Measurements from ENCODE around the gene TRIM34. TPM values are rescaled to one million over a fixed set of nuclear protein-coding genes. Genes with fewer than 3 reads are reported as not detected.

Gene TRIM34
- total and polyA plus RNA-seq, 10 of the 15 experiments (the other 5 are each of a cell fraction or from before 2014, with no cell fraction given): 16.7 to 51.4 (median 21.5) TPM

GRCh38 chr11:5631969-5632635 lies 7.3 kb downstream of the TRIM34 start (continued):
- TF ChIP-seq ETV6 (conservative IDR thresholded peaks at IDR 0.05 in 1 of 2, IDR thresholded peaks at IDR 0.05 in 1 of 2; ENCODE audit: borderline replicate concordance in 1 of 2, low read depth in 1 of 2) (no peak), TCF7 (IDR thresholded peaks at IDR 0.05; ENCODE audit: borderline replicate concordance) (peak; percentile 73), SRF (IDR thresholded peaks at IDR 0.05; ENCODE audit: low read depth in 2 of 2, low read length in 2 of 2) (no peak), EP300 (IDR thresholded peaks at IDR 0.05; ENCODE audit: borderline replicate concordance in 1 of 2, control insufficient read depth in 1 of 2, low read depth in 2 of 2, low read length in 2 of 2) (peak; percentile 56 to 85), TCF12 (IDR thresholded peaks at IDR 0.05; ENCODE audit: low read depth, low read length) (peak; percentile 67), CBX5 (IDR thresholded peaks at IDR 0.05; ENCODE audit: low read depth) (peak; percentile 86; the same call in 1 of the 2 replicates), HSF1 (IDR thresholded peaks at IDR 0.05; ENCODE audit: low read depth, low read length) (no peak), MTA3 (IDR thresholded peaks at IDR 0.05; ENCODE audit: borderline replicate concordance, low read length) (peak; percentile 46; the same call in 1 of the 2 replicates), ZBTB40 (IDR thresholded peaks at IDR 0.05; ENCODE audit: borderline replicate concordance) (no peak; the same call in 1 of the 2 replicates), POU2F2 (IDR thresholded peaks at IDR 0.05; ENCODE audit: borderline replicate concordance, low read depth, low read length) (peak; percentile 87; the same call in 2 of the 3 replicates), NFIC (IDR thresholded peaks at IDR 0.05; ENCODE audit: low read depth, low read length) (peak; percentile 56; the same call in 1 of the 2 replicates), POLR2A (IDR thresholded peaks at IDR 0.05; ENCODE audit: low read depth, low read length) (peak; percentile 67), MXI1 (IDR thresholded peaks at IDR 0.05; ENCODE audit: low read depth, low read length) (peak; percentile 58; the same call in 1 of the 2 replicates), MTA2 (IDR thresholded peaks at IDR 0.05; ENCODE audit: low read depth) (peak; percentile 91), RAD51 (IDR thresholded peaks at IDR 0.05) (0 out of 2 replicates have a peak, but pooled peaks have one; percentile 9), TBL1XR1 (IDR thresholded peaks at IDR 0.05; ENCODE audit: low read depth, low read length) (peak; percentile 77; the same call in 1 of the 2 replicates), ZNF384 (IDR thresholded peaks at IDR 0.05; ENCODE audit: borderline replicate concordance, low read depth, low read length) (peak; percentile 41; the same call in 1 of the 2 replicates), TAF1 (IDR thresholded peaks at IDR 0.05; ENCODE audit: borderline replicate concordance, low read depth, low read length) (peak; percentile 63; the same call in 1 of the 2 replicates), ZNF217 (IDR thresholded peaks at IDR 0.05) (no peak), ATF2 (IDR thresholded peaks at IDR 0.05; ENCODE audit: low read length) (0 out of 2 replicates have a peak, but pooled peaks have one; percentile 18), RCOR1 (conservative IDR thresholded peaks at IDR 0.05; ENCODE audit: low read depth, low read length) (0 out of 2 replicates have a peak, but pooled peaks have one; percentile 62), ZBED1 (IDR thresholded peaks at IDR 0.05; ENCODE audit: borderline replicate concordance) (0 out of 2 replicates have a peak, but pooled peaks have one; percentile 31)
